Renal cortex interstitium (tissue), 11 donors: Measurements from ENCODE around the gene KCNK10. TPM values are rescaled to one million over a fixed set of nuclear protein-coding genes. Genes with fewer than 3 reads are reported as not detected.

Source experiments
- DNase-seq, 11 donors: peaks; one replicate each; pipeline ENCODE4 v3.0.0-alpha.2; 2013; ENCODE audit warnings: low read depth in 9 of 11, low spot score in 4 of 11; ENCODE audit errors: extremely low read depth in 1 of 11
- polyA plus RNA-seq, 3 donors: library from polyadenylated mRNA; unstranded; fragments of 120-200 nt; gene quantifications; one replicate each; pipeline ENCODE4 v1.2.1, GENCODE V29; 2013; ENCODE audit not compliant: insufficient read length in 3 of 3

Gene KCNK10
- polyA plus RNA-seq, 3 donors, result 0.23 to 0.41 (median 0.37) TPM

DNA sequence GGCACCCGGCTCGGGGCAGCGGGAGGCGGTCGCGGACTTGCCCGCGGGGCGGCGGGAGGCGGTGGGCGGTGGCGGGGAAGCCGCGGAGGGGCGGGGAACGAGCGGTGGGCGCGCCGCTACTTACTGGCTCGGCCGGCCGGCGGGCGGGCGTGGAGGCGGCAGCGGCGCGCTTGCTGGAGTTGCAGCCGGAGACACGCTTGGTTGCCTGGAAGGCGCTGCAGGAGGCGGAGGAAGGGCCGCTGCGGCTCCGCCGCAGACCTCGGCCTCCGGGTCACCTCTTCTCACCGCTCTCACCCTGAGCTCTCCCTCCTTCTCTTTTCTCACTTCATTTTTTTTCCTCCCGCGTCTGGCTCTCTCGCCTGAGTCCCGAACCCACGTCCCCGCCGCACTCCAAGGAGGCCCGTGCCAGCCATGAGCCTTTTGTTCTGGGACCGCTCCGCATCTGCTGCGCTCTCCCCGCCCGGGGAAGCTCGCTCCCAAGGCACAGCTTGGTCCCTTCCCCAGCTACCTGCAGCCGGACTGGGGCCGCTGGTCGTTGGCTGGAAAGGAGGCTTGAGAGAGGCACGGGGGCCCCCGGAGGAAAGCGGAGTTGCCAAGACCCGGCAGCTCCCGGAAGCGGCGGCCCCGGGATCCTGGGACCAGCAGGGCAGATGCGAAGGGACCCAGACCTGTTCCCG lies 592 bp upstream of the KCNK10 start:
- peak in 6 of 11 donors; percentile 28 to 48 (median 41) for DNase-seq

DNA sequence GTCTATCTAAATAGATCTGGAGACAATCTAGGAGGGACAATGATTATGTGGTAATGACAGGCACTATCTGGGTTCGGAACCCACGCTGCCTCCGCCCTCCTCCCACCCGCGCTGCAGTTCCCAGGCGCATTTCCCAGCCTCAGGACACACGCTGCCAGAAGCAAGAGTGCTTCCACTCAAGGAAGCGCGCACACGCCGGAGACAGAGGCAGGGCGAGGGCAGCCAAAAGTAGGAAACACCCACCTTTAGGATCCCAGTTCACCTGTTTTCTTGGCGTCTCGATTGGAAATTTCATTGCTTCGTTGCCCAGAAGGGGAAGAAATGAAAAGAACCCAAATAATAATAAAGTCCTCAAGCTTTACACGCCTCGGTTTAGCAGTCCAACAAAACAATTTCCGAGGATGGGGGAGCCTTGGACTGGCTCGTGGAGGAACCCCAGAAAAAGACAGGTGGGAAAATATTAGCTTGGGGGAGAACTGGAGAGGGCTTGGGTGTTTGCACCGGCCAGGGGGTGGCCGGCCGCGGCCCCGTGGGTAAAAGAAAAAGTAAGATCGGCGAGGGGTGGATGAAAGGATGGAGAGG lies 474 bp downstream of the KCNK10 start:
- no peak for DNase-seq

DNA sequence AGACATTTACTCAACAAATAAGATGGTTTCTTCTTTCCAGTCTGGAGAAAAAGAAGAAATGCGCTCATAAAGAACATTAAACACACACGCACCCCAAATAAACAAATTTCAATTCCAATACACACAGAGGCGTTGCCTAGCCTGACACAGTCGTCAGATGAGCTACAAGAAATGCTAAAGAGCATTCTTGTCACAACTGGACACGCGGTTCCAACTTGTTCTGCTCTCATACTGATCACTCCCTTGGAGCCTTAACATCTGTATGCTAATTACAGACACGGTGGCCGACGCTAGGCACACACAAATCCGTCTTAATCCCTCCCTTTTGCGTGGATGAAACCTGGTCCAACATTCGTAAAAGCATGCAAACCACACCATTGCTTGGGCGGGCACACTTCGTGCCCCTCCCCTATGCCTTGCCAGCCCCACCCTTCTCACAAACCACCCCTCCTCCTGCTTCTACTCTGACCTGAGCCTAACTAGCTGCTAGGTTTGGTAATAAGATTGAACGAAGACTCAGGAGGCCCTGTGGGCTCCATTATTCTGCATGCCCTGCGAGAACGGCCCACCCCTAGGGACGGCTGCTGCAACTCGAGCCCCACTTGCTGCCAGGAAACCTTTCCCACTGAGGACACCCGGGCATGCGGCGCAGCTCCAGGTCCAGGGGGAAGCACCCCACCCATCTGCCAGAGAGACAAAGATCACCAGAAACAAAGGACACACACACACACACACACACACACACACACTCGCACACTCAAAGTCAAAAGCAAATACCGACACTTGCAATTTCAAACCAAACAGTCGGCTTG lies 1.2 kb downstream of the KCNK10 start:
- DNase-seq, result no peak

DNA sequence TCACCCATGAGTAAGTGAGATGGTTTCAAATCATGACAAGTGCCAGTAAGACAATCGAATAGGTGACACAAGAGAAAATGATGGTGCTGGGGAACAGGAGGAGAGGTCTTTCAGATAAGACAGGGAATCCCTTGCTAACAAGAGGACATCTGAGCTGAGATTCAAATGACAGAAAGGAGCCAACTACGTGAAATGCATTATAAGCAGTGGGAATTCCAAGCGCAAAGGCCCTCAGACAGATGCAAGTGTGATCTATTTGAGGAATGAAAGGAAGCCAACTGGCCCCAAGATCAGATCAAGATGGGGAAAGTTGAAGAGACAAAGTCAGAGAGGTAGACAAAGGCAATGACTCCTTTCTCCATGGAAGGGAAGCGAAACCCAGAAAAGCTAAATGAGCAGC lies 4.7 kb downstream of the KCNK10 start:
- no peak for DNase-seq

DNA sequence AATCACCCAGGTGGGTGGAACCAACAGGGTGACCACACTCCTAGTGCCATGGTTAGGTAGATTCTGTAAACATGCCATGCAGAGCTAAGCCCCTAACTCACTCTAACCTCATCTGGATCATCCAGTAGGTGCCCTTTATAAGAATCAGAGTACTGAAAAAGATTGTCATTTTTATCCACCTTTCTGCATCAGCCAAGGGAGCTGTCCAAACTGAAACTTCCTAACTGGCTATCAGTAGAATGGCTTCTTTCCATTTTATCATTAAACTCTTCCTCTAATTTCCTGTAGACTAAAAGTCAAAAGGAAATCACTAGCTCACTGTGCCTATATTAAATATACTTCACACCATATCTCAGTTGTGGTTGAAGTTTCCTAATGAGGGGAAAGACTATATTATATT lies 6.5 kb downstream of the KCNK10 start:
- DNase-seq, result no peak

DNA sequence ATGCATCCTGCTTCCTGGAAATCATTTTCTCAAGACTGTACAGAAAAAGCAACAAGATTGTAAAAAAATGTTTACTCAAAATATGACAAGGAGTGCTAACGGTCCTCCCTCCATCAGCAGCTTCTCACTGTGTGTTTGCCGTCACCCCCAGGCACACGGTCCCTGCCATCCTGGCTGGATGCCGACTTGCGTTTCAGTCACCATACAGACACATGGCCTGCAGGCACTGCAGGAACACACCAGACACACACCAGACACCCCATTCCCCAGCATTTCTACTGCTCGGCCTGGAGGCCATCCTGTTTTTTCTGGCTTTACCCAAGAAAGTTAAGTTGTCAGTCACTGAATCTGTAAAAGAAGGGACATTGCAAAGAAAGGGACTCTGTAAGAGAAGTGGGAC lies 10.8 kb downstream of the KCNK10 start:
- no peak for DNase-seq

DNA sequence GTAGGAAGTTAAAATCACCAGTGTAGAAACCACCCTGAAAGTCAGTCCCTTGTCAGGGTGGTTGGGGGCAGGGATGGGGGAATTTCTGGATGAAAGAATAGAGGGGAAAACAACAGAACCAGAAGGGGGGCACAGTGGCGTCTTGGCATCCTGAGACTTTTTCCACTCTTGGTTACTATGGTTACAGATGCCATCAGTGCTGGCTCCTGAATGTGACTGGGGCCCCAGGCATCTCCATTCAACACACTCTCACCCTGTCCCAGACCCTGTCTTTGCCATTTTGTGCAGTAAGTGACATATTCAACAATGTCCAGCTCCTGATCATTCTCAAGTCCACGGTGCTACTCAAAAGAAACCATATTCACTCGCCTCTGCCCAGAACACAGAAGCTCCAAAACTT lies 11.3 kb downstream of the KCNK10 start:
- DNase-seq, result no peak

DNA sequence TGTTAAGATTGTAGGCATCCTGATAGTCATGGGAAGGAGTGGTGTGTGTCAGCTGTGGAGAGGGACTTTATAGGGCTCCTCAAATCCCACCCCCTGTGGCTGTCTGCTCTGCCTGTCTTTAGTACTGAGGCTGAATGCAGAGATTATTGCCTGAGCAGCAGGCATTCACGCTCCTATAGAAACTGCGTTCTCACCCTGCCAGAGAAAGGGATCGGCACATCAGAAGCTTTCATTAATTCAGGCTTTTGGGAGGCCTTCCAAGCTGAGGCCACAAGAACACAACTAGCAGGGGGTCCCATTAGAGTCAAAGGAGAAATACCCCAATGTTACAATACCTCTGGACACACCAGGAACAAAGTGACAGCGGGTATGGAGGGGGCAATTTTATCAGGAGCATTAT lies 12.6 kb downstream of the KCNK10 start:
- no peak for DNase-seq

DNA sequence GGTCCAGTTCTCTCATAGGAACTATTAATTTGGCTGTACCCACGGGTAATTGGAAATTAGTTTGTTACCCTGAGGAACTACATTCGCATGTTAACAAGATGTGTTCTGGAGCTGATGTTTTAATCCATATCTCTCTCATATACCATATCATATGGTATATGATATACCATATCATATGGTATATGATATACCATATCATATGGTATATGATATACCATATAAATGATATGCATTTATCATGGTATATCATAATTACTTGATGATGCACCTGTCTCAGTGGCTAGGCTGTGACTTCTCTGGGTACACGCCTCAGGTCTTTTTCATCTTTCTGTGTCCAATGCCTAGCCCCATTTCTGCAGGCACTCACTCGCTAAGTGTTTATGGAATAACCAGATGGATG lies 13.0 kb downstream of the KCNK10 start:
- DNase-seq, result no peak

DNA sequence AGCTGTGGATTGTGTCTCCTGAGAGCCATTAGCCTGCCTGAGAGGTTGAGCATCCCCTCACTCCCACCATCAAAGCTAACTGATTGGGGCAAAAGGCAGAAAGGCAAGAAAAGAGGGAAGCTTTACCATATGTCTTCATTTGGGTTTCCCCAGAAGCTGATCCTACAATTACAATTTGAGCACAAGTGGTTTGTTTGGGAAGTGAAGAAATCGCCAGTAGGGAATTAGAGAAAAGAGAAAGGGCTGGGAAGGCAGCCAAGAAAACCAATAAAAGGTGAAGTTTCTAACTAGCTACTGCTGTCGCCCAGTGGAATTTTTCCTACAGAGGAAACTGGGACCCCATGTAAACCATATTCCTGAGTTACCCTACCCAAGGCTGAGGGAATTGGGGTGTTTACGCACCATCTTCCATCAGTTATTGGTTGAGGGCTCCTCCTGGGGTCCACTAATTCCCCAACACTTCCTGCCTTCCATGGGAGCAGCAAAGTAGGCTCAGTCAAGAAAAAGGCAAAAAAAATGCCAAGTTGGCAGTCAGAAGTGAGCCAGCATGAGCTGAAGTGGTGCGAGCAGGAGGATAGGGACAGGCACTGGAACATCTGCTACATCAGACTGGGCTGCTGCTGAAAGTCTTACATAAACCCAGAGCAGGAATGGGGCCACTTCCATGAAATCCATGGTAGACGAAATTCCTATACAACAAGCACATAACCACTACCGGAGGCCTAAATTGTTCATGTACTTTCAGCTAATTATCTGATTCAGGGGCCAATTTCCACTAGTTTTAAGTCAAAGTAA lies 17.3 kb downstream of the KCNK10 start:
- no peak for DNase-seq

DNA sequence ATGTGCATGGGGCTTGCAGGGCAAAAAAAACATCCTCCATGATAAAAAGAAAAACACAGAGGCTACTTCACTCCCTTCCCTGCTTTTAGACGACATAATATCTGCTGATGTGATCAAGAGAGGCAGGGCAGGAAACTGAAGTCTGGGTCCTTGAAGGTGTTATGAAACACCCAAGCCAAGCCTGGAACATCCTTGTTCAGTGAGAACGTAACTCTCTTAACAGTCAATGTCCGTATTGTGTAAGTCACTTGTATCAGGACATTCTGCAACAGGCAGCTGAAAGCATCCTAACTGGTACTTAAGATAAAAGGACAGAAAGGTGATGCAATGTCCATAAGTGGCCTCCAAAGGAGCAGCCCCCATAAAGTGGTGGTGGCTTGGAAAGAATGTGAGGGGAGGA lies 20.0 kb downstream of the KCNK10 start:
- no peak for DNase-seq

DNA sequence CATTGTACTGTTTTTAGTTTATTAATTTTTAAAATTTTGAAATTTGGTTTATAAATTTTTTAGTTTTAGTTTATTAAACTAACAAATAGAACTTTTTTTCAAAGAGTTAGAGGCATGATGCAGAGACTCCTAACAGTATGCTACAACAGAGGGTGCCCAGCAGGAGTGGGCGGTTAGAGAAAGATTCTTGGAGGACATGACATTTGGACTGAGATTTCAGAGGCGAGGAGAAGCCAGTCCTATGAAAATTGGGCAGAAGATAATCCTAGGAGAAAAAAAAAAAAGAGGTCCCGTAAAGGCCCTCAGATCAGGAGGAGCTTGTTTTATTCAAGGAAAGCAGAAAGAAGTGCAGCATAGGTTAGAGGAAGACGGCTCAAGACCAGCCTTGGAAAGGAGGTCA lies 21.7 kb downstream of the KCNK10 start:
- no peak for DNase-seq

DNA sequence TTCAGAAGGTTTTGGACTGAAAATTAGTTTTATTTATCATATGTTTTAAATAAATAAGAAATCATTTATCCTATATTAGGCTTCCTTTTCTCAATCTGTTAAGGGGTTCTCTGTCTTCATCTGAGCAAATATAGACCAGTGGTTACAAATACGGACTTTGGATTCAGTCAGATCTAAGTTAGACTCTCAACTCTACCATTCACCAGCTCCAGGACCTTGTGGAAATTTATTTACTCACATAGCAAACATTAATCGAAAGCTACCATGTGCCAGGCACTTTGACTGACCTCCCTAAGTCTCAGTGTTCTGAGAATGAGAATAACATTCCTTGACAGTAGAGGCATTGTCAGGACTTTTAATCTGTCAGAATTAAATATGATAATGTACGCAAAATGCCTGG lies 22.3 kb downstream of the KCNK10 start:
- no peak for DNase-seq

DNA sequence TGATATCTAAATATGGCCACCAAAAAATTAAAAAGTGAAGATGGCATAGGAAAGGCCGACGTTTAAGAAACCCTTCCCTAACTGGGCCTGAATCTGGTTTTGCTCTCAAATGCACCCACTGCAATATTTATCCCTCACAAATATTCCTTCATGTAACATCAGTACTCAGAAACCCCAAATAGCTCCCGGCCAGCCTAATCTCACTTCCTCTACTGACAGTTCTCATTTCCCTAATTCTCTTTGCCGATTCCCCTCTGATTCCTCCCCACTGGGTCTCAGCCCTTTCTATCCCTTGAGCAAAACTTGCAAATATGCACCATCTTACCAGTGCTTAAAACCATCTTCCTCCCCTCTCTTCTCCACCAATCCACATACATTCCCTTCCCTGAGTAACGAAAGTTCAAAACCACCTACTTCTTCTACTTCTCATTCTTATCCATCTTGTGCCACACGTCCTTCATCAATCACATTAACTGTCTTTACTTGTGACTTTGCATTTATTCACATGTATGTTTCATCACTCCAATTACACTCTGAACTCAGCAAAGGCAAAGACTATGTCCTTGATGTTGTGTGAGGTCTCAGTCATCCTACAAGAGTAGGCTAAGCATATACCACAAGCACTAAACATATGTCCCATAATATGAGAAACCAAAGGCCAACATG lies 23.1 kb downstream of the KCNK10 start:
- no peak for DNase-seq

DNA sequence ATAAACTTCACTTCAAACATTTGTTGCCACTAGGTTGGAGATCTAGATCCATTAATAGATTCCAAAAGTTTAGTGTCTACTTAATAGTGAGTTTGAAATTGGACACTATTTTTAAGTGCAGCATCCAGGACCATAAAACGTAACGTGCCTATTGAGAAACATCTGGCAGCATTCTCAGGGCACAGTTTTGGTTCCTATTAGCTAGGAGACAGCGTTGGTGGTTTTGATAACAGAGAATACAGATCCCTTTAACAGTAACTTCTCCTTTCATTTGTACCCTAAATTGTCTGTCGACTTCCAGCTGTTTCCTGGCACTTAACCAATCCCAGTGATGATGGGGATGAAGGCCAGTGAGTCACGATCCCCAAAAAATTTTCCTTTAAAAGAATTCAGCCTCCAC lies 25.8 kb downstream of the KCNK10 start:
- DNase-seq, result no peak

DNA sequence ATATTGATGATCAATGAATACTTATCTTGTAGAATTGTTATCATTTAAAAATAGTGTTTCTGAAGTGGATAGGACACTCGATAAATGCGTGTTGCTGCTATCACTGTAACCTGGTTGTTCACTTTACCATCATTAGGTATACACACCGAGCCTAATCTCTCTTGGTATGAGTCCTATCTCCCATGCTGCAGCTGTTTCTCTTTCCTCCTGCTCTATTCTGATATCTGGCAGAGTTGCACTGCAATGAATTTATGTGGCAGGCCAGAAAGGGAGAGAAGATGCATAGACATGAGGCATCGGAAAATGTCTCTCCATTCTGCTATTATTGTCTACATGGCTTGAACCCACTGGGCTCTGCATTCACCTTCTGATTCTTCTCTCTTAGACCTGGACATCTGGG lies 26.7 kb downstream of the KCNK10 start:
- DNase-seq, result no peak

DNA sequence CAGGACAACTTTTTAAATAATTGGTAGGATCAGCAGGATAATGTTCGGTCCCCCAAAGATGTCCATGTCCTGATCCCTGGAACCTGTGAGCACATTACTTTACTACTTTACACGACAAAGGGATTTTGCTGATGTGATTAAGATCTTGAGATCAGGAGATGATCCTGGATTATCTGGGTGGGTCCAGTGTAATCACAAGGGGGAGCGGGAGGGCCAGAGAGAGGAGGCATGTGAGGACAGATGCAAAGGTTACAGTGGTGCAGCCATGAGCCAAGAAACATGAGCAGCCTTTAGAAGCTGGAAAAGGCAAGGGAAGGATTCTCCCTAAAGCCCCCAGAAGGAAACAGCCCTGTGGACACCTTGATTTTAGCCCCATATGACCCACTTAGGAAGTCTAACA lies 33.1 kb downstream of the KCNK10 start:
- DNase-seq, result no peak

DNA sequence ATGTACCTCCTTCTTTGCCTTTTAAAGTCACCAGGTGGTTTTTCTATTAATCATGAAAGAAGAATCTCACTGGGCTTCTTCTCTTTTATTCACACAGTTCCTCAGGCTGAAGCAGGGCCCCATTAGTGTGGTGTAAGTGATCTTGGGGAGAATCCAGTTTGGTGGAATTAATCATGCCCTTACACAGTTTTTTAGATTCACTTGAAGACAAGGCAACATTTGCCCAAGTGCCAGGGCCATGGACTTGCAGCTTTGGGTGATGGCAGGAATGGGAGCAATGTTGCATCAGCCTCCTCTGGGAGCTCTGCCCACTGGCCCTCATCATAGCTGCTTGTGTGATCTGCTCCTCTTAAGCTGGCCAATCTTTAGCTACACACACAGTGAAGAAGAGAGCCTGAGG lies 33.8 kb downstream of the KCNK10 start:
- no peak for DNase-seq

DNA sequence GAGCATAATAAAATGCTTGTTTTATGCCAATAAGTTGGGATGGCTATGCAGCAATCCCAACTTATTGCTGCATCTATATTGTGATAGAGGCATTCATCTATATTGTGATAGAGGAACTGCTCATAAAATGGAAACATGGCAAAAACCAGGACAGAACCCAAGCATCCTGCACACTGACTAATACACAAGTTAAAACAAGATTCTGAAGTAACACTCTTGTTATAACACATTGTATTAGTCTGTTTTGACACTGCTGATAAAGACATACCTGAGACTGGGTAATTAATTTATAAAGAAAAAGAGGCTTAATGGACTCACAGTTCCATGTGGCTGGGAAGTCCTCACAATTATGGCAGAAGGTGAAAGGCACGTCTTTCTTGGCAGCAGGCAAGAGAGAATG lies 36.8 kb downstream of the KCNK10 start:
- DNase-seq, result no peak
